Measurements from ENCODE around the gene CDCA5.

Gene CDCA5, protein sequence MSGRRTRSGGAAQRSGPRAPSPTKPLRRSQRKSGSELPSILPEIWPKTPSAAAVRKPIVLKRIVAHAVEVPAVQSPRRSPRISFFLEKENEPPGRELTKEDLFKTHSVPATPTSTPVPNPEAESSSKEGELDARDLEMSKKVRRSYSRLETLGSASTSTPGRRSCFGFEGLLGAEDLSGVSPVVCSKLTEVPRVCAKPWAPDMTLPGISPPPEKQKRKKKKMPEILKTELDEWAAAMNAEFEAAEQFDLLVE

DNA sequence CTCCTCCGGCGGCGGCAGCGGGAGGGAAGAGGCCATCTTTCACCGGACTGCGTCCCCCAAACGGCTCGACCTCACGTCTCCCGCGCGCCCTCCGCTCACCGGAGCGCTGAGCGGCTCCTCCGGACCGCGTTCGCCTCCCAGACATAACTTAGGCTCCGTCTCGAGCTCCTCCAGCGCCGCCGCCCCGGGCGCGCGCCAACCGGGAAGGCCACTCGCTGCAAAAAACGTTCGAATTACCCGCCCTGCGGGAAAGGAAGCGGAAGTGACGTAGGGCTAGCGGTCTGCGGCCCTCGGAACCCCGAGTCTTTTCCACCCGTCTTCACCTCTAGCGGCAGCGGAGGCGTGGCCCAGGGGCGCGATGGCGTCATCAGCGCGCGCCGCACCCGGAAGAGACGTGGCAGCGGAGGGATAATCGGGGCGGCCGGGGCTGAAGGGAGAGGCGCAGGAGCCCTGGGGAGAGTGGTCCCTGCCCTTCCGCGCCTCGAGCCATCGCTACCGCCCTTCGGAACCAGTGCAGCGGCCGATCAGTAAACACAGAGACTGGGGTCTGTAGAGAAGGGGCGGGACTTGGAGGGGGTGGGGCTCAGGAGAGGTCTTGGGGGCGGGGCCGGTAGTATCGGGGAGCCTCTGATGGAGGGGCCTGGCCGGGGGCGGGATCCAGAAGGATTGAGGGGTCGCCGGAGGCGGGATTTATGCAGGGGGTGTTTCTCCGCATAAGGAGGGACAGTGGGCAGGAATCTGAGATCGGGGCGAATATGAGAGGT, at the start of gene CDCA5, which contains the start of gene ZFPL1:
Gene CDCA5 (minus strand): TSS at position 207 of the 764 bp plus-strand sequence. CDS start 62 bp downstream, at position 145.
Gene ZFPL1 (plus strand): TSS at position 389 of the 764 bp plus-strand sequence. CDS start 477 bp downstream, outside the sequence.
- peak; percentile 89 to 93 for DNase-seq (ENCODE audit: low read depth in 1 of 2, low spot score in 1 of 2)

GRCh38 chr11:65132988-65133700, 49.3 kb upstream of the CDCA5 start:
- no peak for DNase-seq (ENCODE audit: low read depth in 1 of 2, low spot score in 1 of 2)

DNA sequence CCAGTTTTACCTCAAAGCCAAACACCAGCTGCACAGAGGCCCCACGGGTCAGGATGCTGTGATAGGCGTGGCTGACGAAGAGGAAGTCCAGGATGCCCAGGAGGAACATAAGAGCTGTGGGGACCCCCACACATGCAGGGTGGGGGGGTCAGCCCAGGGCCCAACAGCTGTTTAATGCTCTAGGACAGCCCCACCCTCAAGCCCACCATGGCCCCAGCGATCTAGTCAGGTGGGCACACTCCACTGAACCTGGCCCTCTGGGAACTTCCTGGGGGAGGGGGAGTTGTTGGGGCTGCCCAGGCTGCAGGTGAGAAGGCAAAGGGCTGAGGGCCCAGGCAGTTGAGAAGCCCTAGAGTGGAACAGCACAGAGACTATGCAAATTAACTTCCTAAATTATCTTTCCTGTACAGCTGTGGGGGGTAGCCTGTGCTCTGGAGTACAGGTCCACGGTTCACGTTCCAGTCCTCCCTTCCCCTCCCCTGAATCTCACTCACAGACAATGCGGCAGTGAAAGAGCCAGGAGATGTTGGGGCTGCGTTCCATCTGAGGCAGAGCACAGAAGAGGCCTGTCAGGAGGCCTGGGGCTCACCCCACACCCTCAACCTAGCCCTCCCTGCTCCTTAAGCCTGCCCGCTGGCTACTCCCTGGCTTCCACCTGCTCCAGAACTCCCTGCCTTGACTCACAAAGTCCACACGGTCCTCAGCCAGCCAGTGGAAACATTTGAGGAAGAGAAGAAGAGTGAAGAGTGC, 48.6 kb upstream of the CDCA5 start:
- no peak for DNase-seq (ENCODE audit: low read depth in 1 of 2, low spot score in 1 of 2)

DNA sequence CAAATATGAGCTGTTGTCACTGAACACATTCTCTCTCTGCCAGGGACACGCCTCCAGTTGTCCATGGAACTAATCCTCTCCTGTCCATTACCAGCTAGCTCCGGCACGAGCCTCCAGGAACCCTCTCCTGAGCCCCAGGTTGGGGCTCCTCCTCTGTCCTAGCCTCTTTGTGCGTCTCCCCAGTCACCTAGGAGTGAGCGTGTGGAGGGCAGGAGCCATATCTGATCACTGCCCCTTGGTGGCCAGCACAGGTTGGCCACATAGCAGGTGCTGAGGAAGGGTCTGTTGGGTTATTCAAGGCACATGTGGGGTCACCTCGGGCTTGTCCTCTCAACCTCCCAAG, 48.0 kb upstream of the CDCA5 start:
- no peak for DNase-seq (ENCODE audit: low read depth in 1 of 2, low spot score in 1 of 2)

GRCh38 chr11:65131417-65131776, 47.6 kb upstream of the CDCA5 start:
- no peak for DNase-seq (ENCODE audit: low read depth in 1 of 2, low spot score in 1 of 2)

DNA sequence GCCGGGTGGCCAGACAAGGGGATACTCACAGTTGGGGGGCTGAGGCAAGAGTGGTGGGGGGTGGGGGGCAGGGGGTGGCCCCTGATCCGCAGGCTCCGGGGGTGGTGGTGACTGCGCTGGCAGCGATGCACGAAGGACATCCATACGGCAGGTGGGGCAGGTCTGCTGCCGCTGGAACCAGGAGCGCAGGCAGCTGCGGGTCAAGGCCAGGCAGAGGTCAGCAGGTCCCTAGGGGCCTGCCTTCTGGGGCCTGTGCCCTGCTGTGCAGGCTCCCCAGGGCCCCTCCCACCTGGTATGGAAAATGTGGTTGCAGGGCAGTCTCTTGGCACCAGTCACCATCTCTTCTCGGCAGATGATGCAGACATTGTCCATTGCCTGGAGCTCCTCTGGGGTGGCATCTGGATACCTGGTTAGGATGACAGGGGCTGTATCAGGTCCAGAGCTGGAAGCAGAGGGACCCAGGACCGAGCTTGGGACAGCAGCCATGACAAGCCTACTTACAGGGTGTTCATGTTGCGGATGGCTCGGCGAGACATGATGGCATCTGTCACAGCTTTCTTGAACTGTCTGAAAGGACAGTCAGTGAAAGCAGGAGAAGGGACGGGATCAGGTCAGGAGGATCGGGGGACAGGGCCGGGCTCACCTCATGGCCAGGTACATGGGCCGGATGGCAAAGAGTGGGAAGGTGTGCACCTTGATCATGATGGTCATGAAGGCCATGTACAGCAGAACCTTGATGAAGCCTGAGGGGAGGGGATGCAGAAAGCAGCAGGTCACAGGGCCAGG, 47.0 kb upstream of the CDCA5 start:
- no peak for DNase-seq (ENCODE audit: low read depth in 1 of 2, low spot score in 1 of 2)

- DNase-seq (ENCODE audit: low read depth in 1 of 2, low spot score in 1 of 2): no peak
Measured at GRCh38 chr11:65129649-65130441, 46.0 kb upstream of the CDCA5 start.

- DNase-seq (ENCODE audit: low read depth in 1 of 2, low spot score in 1 of 2): no peak
Measured at GRCh38 chr11:65128182-65129145, 44.6 kb upstream of the CDCA5 start.

- no peak for DNase-seq (ENCODE audit: low read depth in 1 of 2, low spot score in 1 of 2)
Measured at GRCh38 chr11:65127473-65128181, 43.8 kb upstream of the CDCA5 start.

DNA sequence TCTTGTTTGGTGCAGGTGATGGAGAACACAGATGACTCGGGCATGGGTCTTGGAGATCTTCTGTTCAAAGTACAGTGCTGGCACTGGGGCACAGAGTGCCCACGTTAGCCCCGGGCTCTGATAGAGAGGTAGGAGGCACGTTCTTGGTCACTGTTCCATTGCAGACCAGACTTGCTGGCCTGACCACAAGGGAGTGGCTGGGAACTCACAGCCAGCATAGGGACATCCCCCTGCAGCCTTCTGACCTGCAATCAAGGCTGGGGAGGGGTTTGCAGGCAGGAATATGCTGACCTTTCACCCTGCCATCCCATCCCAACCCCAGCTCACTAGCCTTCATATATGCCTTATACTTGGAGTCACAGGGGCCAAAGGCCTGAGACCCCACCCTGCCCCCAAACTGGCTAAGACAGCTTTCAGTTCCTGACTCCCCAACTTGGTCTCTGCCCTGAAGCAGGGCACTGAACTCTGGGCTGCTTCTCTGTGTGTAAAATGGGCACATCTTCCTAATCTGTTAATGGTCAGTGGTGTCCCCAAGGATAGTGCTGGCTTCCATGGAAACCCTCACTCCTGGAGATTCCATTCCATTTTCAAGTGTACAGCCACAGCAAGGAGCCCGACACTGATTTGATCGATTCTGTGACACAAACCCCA, 42.9 kb upstream of the CDCA5 start:
- DNase-seq (ENCODE audit: low read depth in 1 of 2, low spot score in 1 of 2): no peak

- no peak for DNase-seq (ENCODE audit: low read depth in 1 of 2, low spot score in 1 of 2)
Measured at GRCh38 chr11:65125197-65126056, 41.6 kb upstream of the CDCA5 start.

DNA sequence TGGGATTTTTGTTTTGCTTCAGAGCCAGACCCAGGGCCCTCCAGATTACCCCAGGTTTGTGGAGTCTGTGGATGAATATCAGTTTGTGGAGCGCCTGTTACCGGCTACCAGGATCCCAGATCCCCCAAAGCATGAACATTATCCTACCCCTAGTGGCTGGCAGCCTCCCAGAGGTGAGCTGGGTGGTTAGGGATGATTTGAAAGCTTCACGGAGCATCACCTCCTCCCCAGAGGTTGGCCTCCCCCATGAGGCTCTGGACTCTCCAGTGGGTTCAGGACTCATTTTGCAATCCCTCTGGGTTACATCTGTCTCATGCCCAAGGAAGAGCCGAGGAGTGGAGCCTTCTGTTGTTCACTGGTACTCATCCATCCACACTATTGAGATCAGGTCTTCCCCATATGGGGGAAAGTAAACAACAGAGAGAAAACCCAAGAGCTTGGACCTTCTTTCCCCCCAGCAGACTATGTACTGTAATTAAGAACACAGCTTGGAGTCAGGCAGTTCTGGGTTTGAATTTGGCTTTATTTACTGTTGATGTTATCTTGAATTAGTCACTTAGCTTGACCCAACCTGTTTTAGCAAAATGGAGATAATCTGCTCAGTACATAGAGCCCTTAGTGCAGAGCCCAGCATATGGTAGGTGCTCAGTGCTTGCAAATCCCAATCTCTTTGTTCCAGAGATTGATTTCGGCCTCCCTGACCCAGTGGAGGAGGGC, 40.8 kb upstream of the CDCA5 start:
- DNase-seq (ENCODE audit: low read depth in 1 of 2, low spot score in 1 of 2): no peak

GRCh38 chr11:65121865-65122696, 38.2 kb upstream of the CDCA5 start, which contains the start of the genes FAU and MRPL49:
Gene FAU (minus strand): TSS chr11:65122134. CDS start chr11:65121813, 321 bp downstream.
Gene MRPL49 (plus strand): TSS chr11:65122321. CDS start chr11:65122347, 26 bp downstream.
- peak; percentile 96 to 97 for DNase-seq (ENCODE audit: low read depth in 1 of 2, low spot score in 1 of 2)

GRCh38 chr11:65121447-65121864, 37.6 kb upstream of the CDCA5 start:
- DNase-seq (ENCODE audit: low read depth in 1 of 2, low spot score in 1 of 2): no peak

DNA sequence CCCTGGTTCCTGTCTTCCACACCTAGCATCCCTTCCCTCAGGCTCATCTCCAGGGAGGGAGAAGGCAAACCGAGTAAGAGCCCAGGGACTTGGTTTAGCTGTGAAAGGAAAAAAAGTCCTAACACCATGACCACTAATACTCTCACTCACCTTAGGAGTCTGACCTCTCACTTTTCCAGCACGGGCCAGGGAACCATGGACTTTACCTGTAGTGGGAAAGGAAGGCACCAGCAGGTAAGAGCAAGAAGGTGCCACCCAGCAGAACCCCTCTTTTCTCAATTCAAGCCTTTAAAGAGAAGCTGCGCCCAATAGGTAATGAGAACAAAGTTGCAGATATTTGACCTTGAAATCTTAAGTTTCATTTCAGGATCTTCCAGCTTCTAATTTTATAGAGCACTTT, 37.0 kb upstream of the CDCA5 start:
- DNase-seq (ENCODE audit: low read depth in 1 of 2, low spot score in 1 of 2): no peak

Measured in stimulated activated CD4-positive, alpha-beta T cell treated with anti-CD3 and anti-CD28 coated beads, Interleukin-15, amount 100 ng/mL, for 1 hour (primary cell).